ENCODE results near the gene ETF1.

ETF1 gene

GRCh38 chr5:138563340-138564118 is 20.5 kb upstream of the ETF1 start:
- no peak for DNase-seq (ENCODE audit: low read depth in 2 of 2)

DNA sequence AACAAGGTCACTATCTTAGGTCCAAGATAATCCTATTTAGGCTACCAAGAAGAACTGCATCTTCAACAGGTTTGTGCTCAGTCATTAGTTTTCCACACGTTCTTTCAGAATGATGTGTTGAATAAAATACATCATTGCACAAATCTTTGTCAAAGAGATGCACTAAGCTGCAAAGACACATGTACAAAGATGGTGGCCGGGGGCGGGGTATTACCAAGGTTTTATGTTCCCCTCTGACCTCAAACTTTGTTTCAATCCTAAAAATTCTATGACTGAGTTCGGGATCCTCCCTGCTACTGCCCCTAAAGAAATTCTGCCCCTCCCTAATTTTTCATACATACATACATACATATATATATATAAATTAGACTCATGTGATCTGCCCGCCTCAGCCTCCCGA is 17.9 kb upstream of the ETF1 start:
- DNase-seq (ENCODE audit: low read depth in 2 of 2): no peak

- DNase-seq (ENCODE audit: low read depth in 2 of 2): no peak
These were observed 16.9 kb upstream of the ETF1 start for GRCh38 chr5:138559937-138560336.

- DNase-seq (ENCODE audit: low read depth in 2 of 2): no peak
These were observed 14.6 kb upstream of the ETF1 start for GRCh38 chr5:138557677-138558076.

- no peak for DNase-seq (ENCODE audit: low read depth in 2 of 2)
These were observed 11.1 kb upstream of the ETF1 start for GRCh38 chr5:138554143-138554542.

DNA sequence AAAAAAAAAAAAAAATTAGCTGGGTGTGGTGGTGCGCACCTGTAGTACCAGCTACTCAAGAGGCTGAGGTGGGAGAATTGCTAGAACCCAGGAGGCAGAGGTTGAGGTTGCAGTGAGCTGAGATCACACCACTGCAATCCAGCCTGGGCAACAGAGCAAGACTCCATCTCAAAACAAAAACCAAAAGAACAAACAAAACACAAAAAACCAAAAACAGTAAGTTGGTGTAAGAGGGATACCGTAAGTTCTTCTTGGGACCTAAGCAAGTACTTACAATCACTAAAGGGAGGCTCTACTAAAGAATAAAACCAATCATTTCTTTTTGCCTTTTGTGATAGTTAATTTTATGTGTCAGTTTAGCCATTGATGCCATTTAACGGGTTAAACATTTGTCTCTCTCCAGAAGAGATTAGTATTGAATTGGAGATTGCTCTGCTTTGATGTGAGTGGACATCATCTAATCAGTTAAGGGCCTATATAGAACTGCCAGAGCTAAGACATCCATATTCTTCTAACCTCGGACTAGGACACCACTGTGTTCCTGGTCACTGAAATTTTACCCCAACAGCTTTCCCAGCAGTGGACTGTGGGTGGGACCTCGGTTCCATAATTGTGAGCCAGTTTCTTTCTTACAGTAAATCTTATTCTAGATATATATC is 10.5 kb upstream of the ETF1 start:
- no peak for DNase-seq (ENCODE audit: low read depth in 2 of 2)

DNA sequence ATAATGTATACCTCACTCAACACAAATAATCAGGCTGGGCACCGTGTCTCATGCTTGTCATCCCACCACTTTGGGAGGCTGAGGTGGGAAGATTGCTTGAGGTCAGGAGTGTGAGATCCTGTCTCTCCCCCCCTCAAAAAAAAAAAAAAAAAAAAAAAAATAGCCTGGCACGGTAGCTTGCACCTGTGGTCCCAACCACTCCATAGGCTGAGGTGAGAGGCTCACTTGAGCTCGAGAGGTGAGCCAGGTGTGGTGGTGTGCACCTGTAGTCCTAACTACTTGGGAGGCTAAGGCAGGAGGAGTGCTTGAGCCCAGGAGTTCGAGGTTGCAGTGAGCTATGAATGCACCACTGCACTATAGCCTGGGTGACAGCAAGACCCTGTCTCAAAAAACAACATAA is 9.6 kb upstream of the ETF1 start:
- no peak for DNase-seq (ENCODE audit: low read depth in 2 of 2)

DNA sequence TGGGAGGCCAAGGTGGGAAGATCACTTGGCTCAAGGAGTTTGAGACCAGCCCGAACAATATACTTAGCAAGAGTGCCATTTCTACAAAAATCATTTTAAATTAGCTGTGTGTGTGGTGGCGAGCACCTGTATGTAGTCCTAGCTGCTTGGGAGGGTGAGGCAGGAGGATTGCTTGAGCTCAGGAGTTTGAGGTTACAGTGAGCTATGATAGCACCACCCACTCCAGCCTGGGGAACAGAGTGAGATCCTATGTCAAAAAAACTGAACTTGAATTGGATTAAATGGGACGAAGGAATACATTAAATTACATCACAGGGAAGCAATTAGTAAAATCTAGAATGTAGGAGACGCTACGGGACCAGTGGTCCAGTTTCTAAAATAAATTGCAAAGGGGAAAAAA is 6.4 kb upstream of the ETF1 start:
- no peak for DNase-seq (ENCODE audit: low read depth in 2 of 2)

- DNase-seq (ENCODE audit: low read depth in 2 of 2): no peak
These were observed 3.0 kb upstream of the ETF1 start for GRCh38 chr5:138545919-138546562.

DNA sequence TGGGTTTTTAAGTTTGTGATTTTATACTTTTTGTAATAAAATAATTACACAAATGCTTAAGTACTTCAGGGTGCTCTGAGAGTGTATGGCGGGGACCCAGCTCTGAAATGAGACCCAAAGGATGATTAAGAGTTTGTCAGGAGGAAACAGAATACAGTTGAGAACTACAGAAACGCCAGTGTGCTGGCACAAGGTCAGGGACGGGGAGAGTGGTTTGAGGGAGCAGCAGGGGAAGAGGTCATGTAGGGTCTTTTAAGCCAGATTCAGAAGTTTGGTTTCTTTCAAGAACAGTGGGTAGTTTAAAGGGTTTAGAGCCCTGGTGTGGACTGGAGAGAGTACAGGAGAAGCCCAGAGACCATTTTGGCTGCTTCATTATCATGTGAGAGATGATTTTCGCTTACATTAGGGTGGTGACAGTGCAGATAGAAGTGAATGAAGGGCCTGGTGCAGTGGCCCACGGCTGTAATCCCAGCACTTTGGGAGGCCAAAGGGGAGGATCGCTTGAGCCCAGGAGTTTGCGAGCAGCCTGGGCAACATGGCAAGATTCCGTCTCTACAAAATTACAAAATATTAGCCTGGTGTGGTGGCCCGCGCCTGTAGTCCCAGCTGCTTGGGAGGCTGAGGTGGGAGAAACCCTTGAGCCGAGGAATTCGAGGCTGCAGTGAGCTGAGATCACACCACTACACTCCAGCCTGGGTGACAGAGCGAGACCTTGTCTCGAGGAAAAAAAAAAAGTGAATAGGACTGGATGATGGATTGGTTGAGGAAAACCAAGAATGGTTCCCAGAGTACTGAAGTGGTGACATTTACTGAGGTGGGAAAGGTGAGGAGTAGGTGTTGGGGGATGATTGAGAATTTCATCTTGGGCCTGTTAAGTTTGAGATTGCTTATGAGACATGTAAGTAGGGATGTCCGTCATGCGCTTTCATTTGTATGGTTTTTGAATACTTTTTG is 1.4 kb upstream of the ETF1 start:
- DNase-seq (ENCODE audit: low read depth in 2 of 2): no peak

DNA sequence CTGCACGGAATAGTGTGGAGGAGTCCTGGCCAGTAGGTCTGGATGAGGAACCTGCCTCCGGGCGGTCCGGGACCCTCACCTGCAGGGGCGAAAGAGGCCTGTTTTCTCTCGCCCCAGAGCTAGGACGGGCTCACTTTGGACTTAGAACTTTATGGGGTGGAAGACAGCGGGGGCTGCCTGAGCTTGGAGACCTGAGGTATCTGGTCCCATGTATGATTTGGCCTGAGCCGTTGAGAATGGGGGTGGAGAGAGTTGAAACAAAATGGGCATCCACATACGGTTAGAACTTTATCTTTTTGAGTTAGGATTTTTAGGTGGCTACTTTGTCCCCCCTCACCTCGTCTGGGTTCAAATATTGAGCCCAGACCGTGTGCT is 681 bp upstream of the ETF1 start:
- no peak for DNase-seq (ENCODE audit: low read depth in 2 of 2)

DNA sequence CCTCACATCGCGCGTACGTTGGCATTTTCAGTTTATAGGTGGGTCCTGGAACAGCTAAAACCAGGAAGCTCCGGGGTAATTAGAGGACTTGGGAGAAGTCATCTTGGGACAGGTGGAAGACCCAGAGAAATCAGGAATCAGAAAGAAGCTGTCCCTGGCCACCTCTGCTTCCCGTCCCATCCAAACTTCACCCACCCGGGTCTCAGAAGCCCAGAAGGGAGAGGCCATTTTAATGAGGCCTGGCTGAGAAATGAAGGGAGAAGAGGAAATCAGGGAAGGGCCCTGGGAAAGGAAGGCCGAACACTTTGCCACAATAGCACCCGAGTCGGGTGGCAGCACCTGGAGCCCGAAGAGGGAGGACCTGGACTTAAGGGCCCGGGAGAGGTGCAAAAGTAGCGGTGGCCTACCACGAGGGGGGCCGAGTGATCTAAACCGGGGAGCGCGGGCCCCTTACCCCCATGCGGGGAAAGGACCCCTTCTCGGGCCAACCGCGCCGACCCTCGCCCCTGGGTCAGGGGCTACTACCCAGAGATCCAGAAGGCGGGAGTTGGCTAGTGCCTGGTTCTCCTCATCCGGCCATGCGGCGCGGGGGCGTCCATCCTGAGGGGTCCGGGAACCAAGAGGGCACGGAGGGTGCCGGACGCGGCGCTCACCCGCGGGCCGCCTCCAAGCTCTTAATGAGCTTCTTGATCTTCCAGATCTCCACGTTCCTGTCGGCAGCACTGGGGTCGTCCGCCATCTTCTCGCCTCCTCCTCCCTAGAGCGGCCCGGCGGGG is 668 bp downstream of the ETF1 start:
- DNase-seq (ENCODE audit: low read depth in 2 of 2): no peak

DNA sequence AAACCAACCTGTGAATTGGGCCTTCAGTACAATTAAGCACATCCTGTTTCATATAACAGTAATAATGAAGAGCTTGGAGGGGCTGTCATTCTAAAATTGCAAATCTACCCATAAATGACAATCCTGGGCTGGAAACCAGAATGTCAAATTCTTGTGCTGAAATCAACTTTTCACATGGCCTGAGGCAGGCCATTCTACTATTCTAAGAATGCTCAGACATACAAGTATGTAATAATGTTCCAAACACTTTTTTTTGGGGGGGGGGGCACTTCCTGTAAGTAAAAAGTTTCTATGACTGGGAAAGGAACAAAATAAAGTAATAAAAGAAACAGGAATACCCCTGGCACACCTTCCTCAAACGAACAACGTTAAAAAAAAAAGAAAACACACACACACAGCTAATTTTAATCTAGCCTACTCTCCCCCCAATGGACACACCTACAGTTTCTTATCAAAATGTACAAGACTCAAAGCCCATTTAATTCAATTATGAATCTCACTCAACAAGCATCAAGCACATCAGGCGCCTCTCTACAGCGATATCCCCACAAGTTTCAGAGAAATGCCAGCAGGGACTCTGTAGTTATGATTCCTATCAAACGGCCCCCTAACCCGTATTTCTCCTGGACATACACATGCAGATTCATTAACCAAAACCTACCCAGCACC is 1.4 kb downstream of the ETF1 start:
- no peak for DNase-seq (ENCODE audit: low read depth in 2 of 2)

DNA sequence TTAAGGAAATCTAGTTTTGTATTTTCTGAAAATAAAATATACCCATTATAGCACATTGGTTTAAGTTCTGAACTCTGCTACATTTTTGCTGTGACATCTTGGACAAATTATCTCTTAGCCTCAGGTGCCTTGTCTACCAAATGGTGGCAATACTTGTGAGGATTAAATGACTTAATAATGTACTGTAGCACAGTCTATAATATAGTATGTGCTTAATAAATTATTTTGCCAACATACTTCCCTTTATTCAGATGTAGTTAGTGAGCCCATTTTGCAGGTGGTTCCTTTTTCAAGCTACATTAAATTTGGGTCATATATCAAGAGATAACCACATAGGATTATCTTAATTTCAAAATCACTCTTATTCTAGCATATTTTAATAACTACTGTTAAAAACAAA is 3.2 kb downstream of the ETF1 start:
- DNase-seq (ENCODE audit: low read depth in 2 of 2): no peak

GRCh38 chr5:138538943-138539627 is 4.0 kb downstream of the ETF1 start:
- DNase-seq (ENCODE audit: low read depth in 2 of 2): no peak

GRCh38 chr5:138536665-138537315 is 6.2 kb downstream of the ETF1 start:
- no peak for DNase-seq (ENCODE audit: low read depth in 2 of 2)

GRCh38 chr5:138536215-138536614 is 6.8 kb downstream of the ETF1 start:
- no peak for DNase-seq (ENCODE audit: low read depth in 2 of 2)

DNA sequence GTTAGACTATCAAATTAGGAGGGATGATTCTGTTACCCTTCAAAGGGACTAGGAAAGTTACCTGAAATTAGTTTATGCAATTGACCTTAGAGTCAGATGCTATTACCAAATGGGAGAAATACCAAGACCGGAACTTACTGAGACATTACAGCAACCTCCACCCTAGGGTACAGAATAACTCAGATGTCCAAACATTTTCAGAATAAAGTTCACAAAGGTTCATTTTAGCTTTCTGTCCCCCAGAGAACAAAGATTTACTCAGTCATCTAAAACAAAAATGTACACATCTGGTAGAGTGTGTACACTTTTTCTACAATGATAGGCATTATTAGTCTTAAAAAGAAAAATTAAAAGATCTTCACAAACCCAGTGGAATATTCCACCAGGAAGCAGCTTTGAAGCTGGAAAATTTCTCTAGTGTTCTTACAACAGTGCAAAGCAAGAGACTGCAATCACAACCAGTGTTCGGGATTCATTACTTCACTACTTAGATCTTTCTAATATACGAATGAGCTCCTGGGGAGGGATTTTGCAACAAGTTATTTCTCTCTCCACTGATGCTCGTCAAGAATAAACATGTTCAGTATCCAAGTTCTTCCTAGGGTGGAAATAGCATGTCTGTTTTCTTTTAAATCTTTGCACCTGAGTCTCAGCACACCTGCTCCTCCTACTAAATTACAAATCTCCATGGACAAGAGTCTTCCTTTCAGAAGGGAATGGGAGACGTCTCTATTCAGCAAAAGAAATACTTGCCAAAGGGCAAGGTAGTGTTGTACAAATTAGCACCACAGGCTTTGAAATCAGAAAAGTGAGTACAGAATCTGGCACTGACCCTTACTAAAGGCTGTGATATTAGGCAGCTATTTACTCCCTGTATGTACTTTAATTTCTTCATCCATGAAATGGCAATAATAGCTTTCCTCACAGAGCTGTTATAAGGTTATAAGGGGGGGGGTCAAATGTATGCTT is 8.8 kb downstream of the ETF1 start:
- no peak for DNase-seq (ENCODE audit: low read depth in 2 of 2)

Data from stimulated activated CD8-positive, alpha-beta memory T cell treated with anti-CD3 and anti-CD28 coated beads, Interleukin-2, amount 100 ng/mL, for 48 hours (primary cell).